Jurkat, Clone E6-1 (cell line): ENCODE measurements around the gene EPAS1.

Source experiments
- DNase-seq: peaks from one replicate; pipeline ENCODE4 v3.0.0-alpha.2; 2011; ENCODE audit warnings: low read depth, low spot score
- H3K4me3 ChIP-seq: 2 replicates; pipeline ENCODE4 v1.5.1; 2011; ENCODE audit warnings: mild to moderate bottlenecking, low read length, control low read depth, moderate library complexity

The EPAS1 gene

GRCh38 chr2:46333912-46334311 lies 36.7 kb downstream of the EPAS1 start:
- DNase-seq = no peak

DNA sequence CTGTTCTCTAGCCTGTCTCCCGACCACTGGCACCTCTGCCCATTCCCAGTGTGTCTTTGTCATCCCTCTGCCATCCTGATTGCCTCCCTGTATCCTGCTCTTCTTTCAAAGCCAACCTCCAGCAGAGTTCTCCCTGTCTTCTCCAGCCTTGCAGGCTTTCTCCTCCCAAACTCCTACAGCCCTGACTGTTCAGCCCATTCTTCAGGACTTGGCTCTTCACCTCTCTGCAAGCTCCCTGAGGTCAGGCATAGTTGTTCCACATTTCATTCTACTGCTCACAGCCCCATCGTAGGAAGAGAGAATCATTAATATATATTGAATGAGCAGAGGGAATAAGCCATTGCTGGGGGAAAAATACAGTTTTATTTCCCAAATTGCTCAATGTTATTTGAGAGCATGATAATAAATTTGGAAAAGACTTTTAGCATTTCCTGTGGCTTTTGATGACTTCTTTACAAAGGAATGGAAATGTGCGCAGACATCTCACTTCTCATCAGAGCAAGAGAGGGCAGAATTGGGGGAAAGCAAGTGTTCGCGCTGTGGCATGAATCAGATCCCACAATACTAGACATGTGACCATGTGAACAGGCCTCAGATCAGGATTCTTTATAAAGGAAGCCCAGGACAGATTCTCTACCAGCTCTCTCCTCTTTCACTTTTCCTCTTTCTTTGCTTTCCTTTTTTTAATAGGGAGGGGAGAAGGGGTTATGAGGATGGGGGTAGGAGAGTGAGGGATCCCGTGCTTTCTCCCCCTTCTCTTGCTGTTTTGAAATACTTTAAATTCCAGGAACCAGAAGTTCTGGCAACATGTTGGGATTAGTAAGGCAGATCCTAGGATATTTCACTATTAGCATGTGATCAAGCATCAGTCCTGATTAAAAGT lies 37.4 kb downstream of the EPAS1 start:
- DNase-seq = no peak
- no peak overlapping the region for H3K4me3 ChIP-seq

More at GRCh38 chr2:46333912-46334311, 36.7 kb downstream of the EPAS1 start:
- no peak overlapping the region for H3K4me3 ChIP-seq

DNA sequence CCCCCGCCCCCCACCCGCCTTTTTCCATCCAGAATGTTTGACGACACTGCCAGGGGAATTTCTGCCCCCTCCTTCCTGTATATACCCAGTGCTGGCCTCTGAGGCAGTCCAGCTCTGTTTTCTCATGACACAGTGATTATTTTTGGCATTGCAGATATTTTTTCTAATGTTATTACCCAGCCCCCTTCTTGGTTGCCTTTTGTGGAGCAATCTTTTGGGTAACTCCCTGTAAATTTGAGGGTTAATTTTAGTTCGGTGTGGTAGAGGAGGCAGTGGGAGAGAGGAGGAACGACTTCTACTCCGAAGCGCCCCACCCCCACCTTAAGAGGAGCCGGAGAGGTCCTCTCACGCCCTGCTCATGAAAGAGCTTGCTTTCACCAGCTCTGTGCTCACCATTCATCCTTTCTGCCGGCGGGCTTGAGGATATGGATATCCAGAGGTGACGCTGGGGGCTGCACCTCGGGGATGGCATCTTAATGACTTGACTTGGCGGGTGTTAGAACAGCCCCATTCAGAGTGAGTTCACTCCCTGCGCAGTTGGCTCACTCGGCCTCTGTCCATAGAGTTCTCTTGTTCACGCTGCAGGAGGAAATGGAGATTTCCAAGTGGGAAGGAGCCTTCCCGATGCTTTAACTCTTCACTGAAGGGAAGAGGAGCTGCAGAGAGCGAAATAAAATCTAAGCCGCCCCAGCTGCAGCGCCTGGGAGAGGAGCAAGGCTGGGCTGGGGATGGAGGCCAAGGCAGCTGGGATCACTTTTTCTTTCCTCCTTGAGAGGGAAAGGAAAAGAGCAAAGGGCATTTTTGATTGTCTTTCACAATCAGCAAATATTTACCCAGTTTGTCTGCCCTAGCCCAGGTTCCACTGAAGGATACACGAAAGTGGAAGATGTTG lies 38.4 kb downstream of the EPAS1 start:
- no peak for DNase-seq
- H3K4me3 ChIP-seq = no peak overlapping the region

- no peak for DNase-seq
- no peak overlapping the region for H3K4me3 ChIP-seq
Measured at GRCh38 chr2:46336283-46336959, 39.2 kb downstream of the EPAS1 start.

DNA sequence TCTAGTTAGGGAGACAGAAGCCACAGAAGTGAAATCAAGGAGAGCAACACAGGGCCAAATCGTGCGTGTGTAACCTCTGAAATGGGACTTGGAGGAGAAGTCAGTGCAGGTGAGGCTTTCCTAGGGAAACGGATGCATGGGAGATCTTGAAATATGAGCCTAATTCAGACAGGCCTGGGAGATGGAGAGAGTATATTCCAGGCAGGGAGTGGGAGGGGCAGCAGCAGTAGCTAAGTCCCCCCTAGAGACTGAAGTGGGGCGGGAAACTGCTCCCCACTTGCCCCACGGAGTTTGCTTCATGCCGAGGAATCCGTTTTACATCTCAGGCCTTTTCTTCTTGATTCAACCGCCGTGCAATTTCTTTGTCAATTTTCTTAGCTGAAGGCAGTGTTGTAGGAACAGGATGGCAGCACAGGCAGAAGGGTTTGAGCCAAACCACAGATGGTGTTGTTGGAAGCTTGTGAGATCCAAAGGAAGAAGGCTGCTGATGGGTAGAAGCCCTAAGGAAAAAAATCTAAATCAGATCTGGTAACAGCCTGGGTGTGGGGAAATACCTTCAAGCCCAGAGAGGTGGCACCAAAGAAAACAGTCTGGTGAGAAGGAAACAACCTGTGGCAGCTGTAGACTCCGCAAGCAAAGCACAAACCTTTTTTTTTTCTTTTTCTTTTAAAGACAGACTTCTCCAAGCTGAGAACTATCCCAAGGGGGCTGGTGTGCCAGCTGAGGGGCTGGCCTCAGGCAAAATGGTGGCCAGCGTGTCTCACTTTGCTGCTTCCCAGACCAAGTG lies 40.2 kb downstream of the EPAS1 start:
- DNase-seq = no peak
- H3K4me3 ChIP-seq = no peak overlapping the region

DNA sequence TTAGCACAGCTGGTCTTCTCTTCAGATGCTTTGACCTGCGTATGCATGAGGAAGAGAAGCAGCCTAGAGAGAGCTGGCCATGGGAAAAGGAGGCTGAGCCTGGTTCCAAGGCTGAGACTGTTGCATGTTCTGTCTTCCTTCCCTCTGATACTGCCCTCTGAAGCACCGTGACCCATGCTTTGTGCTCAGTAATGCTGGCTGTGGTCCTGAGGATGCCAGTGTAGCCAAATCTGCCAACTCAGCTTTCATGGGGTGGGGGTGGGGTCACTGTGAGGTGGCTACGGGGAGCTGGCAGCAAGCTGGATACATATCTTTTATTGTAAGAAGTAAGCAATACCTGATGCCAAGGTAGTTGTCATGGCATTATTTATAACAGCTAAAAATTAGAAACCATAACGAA lies 41.5 kb downstream of the EPAS1 start:
- no peak for DNase-seq
- H3K4me3 ChIP-seq = no peak overlapping the region

DNA sequence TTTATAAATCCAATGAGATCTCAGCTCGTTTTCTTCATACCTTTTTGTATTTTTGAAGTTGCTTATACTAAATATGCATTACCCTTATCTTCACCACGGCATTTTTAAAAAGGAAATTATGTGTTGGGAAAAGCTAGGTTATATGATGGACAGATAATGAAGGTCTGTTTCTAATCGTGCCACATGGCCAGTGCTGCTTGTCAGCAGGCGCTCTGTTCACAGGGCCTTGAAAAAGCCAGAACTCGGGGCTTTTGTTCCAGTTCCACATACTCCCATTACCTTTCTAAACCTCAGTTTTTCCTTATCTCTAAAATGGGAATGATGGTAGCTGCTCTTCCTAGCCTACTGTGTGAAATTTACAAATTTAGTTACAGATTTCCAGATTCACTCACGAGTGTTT lies 42.0 kb downstream of the EPAS1 start:
- DNase-seq = no peak
- no peak overlapping the region for H3K4me3 ChIP-seq

- no peak overlapping the region for H3K4me3 ChIP-seq
- no peak for DNase-seq
Measured at GRCh38 chr2:46339676-46340459, 42.7 kb downstream of the EPAS1 start.

DNA sequence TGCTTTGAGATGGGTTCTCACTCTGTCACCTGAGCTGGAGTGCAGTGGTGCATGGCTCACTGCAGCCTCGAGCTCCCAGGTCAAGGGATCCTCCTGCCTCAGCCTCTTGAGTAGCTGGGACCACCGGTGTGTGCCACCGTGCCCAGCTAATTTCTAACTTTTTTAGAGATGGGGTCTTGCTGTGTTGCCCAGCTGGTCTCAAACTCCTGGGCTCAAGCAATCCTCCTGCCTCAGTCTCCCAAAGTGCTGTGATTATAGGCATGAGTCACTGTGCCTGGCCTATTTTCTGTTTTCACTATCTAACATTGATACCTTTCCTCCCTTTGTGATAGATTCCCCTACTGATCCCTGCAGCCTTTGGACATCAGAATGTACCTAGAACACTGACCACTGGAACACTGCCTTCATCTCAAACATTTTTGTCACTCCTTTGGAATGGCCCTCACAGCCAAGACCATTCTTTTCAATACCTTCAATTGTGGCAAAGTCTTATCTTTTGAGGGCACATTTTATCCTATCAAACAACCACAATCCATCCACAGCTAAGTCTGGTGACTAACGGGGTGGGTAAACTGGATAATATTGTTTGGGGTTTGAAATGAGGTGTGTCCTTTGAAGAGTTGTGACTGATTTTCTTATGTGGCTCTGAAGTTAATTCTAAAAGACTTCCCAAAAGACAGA lies 43.7 kb downstream of the EPAS1 start:
- no peak overlapping the region for H3K4me3 ChIP-seq
- no peak for DNase-seq

DNA sequence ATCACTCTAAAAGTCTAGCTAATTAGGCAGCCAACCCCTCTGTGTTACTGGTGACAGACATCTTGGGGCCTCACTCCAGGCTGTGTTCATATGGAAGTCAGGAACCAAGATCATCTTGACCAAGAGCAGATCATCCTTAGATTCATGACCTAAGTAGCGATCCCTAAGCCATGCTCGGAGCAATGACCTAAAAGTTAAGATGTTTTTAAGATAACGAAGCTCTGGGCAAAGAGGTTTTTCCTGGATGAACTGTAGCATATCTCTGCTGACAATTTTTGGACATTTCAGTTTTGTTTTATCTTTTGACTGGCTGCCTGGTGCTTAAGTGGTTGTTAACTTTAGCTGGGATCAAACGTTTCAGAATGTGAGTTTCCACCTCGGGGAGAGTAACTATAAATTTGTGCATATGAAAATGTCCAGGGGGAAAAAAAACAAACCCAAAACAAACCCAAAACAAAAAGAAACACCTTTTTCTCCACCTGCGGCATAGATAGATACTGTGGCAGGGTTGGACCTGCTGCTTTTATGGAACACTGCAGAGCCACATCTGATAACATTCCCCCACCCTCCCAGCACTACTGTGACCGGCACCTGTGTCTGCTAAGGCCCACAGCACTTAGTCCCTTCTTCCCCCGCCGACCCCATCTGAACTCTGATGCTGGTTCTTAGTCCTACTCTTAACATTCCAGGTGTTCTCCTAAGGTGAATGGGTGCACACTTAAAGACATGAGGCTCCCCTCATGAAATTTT lies 45.5 kb downstream of the EPAS1 start:
- no peak overlapping the region for H3K4me3 ChIP-seq
- DNase-seq = no peak

DNA sequence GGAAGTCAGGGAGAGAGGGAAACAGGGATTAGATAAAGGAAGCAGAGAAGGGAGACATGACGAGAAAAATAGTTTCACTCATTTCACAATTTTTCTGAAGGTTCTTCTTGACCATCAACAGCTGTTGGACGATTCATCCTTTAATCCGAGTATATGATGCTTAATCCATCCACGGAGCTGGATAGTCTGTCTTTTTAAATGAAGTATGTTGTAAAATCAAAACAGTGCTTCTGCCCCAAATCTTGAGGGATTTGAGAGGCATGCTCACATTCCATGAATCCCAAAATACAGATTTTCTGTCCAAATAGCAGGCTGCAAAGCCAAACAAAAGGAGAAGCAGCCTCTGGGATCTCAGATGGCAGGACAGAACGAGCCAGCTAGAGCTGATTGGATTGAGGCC lies 47.5 kb downstream of the EPAS1 start:
- no peak overlapping the region for H3K4me3 ChIP-seq
- no peak for DNase-seq

DNA sequence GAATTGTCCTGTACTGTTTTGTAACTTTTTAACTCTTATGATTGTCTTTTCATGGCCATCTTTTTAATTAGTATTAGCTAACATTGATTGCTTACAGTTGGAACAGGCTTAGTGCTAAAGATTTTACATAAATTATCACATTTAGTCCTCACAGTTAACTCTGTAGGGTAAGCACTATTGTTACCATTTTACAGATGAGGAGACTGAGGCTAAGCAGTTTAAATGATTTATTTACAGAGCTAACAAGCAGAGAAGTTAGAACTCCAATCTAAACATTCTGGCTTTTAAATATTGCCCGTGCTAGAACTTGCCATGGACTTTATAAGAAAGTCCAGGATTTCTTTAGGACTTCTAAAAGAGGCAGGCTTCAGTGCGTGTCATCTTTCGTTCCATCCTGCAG lies 48.6 kb downstream of the EPAS1 start:
- no peak for DNase-seq
- no peak overlapping the region for H3K4me3 ChIP-seq

DNA sequence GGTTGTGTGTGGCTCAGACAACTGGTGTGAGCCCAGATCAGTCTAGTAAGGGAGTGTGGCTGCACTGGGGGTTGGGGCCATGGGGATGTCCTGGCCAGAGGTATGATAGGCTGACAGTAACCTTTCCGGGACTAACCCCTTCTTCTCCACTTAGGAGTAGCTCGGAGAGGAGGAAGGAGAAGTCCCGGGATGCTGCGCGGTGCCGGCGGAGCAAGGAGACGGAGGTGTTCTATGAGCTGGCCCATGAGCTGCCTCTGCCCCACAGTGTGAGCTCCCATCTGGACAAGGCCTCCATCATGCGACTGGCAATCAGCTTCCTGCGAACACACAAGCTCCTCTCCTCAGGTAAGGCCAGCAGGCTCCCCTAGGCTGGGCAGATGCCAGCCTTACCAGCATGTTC lies 49.5 kb downstream of the EPAS1 start:
- no peak for DNase-seq
- H3K4me3 ChIP-seq = no peak overlapping the region

DNA sequence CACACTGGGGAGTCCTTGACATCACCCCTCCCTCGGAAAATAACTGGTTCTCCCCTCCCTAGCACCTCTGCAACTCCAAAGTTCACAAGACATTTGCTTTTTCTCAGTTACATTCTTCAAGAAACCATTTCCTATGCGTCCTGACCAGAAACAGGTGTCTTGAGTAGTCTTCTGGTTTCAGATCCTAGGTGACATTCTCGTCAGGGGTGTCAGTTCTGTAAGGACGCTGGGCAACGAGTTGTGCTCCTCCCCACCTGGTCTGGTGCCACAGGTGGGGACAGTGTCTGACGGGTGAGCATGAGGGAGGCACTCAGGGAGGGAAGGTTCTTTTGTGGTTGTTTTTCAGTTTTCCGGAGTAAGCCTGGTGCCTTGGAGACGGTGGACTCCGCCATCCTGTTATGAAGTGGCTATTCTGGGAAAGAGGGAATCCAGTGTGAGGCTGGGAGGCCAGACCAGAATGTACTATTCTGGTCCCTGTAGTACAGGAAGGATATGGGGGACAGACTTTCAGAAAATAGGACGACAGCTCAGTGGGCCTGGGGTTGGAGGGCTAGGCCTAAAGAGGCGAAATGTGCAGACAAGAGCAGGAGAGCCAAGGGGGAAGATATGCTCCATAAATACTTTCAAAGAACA lies 50.6 kb downstream of the EPAS1 start:
- peak; percentile 44 for DNase-seq
- H3K4me3 ChIP-seq = no peak overlapping the region

GRCh38 chr2:46349115-46349547 lies 51.9 kb downstream of the EPAS1 start:
- DNase-seq = no peak
- H3K4me3 ChIP-seq = no peak overlapping the region

GRCh38 chr2:46350029-46350689 lies 53.0 kb downstream of the EPAS1 start:
- DNase-seq = peak; percentile 82
- H3K4me3 ChIP-seq = peak overlapping the region; percentile 23
